ENCODE measurements around the gene STMP1. TPM values are rescaled to one million over a fixed set of nuclear protein-coding genes. Genes with fewer than 3 reads are reported as not detected.

The STMP1 gene
- total and polyA plus RNA-seq, 2 of the 4 experiments (the other 2 are of a cell fraction), result 6.1 to 28.3 TPM

- H3K4me1 ChIP-seq (ENCODE audit: control insufficient read depth, insufficient read depth, low read length), result no peaks in the 10 kb centered on the region
- H2BK120ac ChIP-seq (ENCODE audit: low read depth, low read length), result no peak overlapping the region
- intact Hi-C loops (cut with micrococcal nuclease), result loop anchor here (10.0 kb wide), 1 partner anchor 963 kb away; no protein-coding TSS in a partner anchor
- H3K79me1 ChIP-seq (ENCODE audit: low read depth in 1 of 2, low read length in 2 of 2), result no peaks in the 10 kb centered on the region
- no peak overlapping the region for H3K27ac ChIP-seq (ENCODE audit: insufficient read depth, low read length)
- H3K56ac ChIP-seq (ENCODE audit: extremely low read depth, insufficient read depth, low read length), result no peak overlapping the region
- H3K4me2 ChIP-seq (ENCODE audit: low read depth, low read length), result no peak overlapping the region
- DNase-seq, result no peak
- H3K9me3 ChIP-seq (ENCODE audit: control insufficient read depth, insufficient read depth, low read length), result no peaks in the 10 kb centered on the region
- dilution Hi-C loops (cut with HindIII; ENCODE audit: low sequenced_read_pairs, unreplicated experiment), result no loop called here
- H4K5ac ChIP-seq (ENCODE audit: low read depth, low read length), result no peak overlapping the region
- H3K4me3 ChIP-seq (ENCODE audit: insufficient read depth, low read depth, low read length), result no peak overlapping the region
- in situ Hi-C loops (cut with MboI; ENCODE audit: low sequenced_read_pairs), result loop anchor here (10.0 kb wide), 1 partner anchor 373 kb away; no protein-coding TSS in a partner anchor
- no peak overlapping the region for H3K14ac ChIP-seq (replicated peaks; ENCODE audit: low read depth, low read length)
- H3K18ac ChIP-seq (ENCODE audit: low read depth, low read length), result no peak overlapping the region
- no peak overlapping the region for H4K8ac ChIP-seq (ENCODE audit: low read depth in 2 of 2, low read length in 2 of 2)
- H3K9me1 ChIP-seq (ENCODE audit: insufficient read depth, low read length), result 0 out of 2 replicates have a peak, but pooled peaks cover 5% of the 10 kb centered on the region
- no TSS peak for BruUV-seq (replicated peaks)
- no peak overlapping the region for H3K9ac ChIP-seq (ENCODE audit: low read depth, low read length)
- no peak overlapping the region for H2BK5ac ChIP-seq (ENCODE audit: low read depth, low read length, poor library complexity, severe bottlenecking)
- H4K91ac ChIP-seq (ENCODE audit: insufficient read depth, low read depth, low read length), result no peak overlapping the region
- no peaks in the 10 kb centered on the region for H3K27me3 ChIP-seq (ENCODE audit: control insufficient read depth, insufficient read depth, low read length)
- H2BK20ac ChIP-seq (ENCODE audit: low read depth, low read length), result no peak overlapping the region
- no peak overlapping the region for H3K23ac ChIP-seq (ENCODE audit: low read depth, low read length)
- POLR2A ChIA-PET (ENCODE audit: unreplicated experiment), result no interaction called here
- WGBS, 2 experiments (ENCODE audit: extremely low coverage in 2 of 2, insufficient read length in 1 of 2), result no CpG with 5 or more reads among the region's 1 CpG
- no peaks in the 10 kb centered on the region for H4K20me1 ChIP-seq (ENCODE audit: insufficient read depth, low read length)
- H2AFZ ChIP-seq (replicated peaks; ENCODE audit: low read length, poor library complexity), result no peak overlapping the region
- H2BK15ac ChIP-seq (ENCODE audit: low read depth, low read length), result no peak overlapping the region
- H3K4ac ChIP-seq (ENCODE audit: low read depth, low read length), result no peak overlapping the region
- H3K36me3 ChIP-seq (ENCODE audit: control insufficient read depth, insufficient read depth, low read length), result peaks cover 13% of the 10 kb centered on the region
- no peak for ATAC-seq (ENCODE audit: low read depth)
- no peak overlapping the region for H2AK5ac ChIP-seq (ENCODE audit: low read depth, low read length)
- no peak for TF ChIP-seq CEBPB (IDR thresholded peaks at IDR 0.05; ENCODE audit: low read depth, low read length)
- no peak for TF ChIP-seq SMC3 (IDR thresholded peaks at IDR 0.05; ENCODE audit: low read depth, low read length)
- TF ChIP-seq MXI1 (IDR thresholded peaks at IDR 0.05; ENCODE audit: borderline replicate concordance, low read depth, low read length), result no peak
- TF ChIP-seq CTCF (conservative IDR thresholded peaks at IDR 0.05; ENCODE audit: low read depth, low read length), result no peak
- no peak for TF ChIP-seq NFE2L2 (IDR thresholded peaks at IDR 0.05; ENCODE audit: low read depth, low read length)
- CTCF ChIA-PET, result no interaction called here
- no peak overlapping the region for H2AK9ac ChIP-seq (replicated peaks; ENCODE audit: low read depth, low read length, poor library complexity)
These were observed 14.6 kb upstream of the STMP1 start for GRCh38 chr7:135647755-135648154.

Measured in IMR-90 (cell line).